Measurements from ENCODE around the gene GAS7. TPM values are rescaled to one million over a fixed set of nuclear protein-coding genes. Genes with fewer than 3 reads are reported as not detected.

Gene GAS7
- total and polyA plus RNA-seq, 2 of the 13 experiments (the other 11 are each of a cell fraction or from before 2014, with no cell fraction given), result 1.0 to 5.2 TPM

DNA sequence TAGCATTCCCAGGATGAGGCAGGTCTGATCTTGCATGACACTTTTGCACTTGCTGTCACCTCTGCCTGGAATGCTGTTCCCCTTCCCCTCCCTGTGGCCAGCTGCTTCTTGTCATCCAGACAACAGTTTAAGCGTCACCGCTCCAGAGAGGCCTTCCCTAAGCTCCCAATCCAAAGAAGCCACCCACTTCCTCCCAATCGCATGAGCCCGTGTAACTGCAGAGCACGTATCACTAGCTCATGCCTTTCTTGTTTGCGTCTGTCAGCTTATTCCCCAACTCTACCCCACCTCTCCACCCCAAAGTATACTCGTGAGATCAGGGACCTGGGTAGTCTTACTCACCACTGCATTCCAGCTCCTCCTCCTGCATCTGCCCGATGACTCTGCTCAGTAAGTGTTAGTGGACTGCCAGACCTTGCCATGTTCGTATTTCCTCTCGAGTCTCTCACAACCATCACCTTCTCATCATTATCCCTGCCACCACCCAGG is 92.8 kb downstream of the GAS7 start:
- Histone ChIP-seq H4K20me1 (ENCODE audit: insufficient read depth, low read length) (no peaks in the 10 kb centered on the region), H3K4me3 (replicated peaks in 1 of 3; ENCODE audit: insufficient read depth in 1 of 3, low read depth in 2 of 3, low read length in 3 of 3) (no peak overlapping the region), H3K27ac (ENCODE audit: extremely low read length, insufficient read depth, low read length) (no peak overlapping the region), H3K9me3 (ENCODE audit: low read length) (no peaks in the 10 kb centered on the region), H3K4me1 (ENCODE audit: insufficient read depth, low read length) (no peaks in the 10 kb centered on the region), H3K4me2 (ENCODE audit: low read depth, low read length) (no peak overlapping the region), H3K36me3 (replicated peaks in 1 of 2; ENCODE audit: control insufficient read depth in 1 of 2, insufficient read depth in 2 of 2, low read length in 2 of 2) (no peaks in the 10 kb centered on the region), H3K27me3 (ENCODE audit: control insufficient read depth in 1 of 2, insufficient read depth in 2 of 2, low read length in 2 of 2) (peaks cover 0 to 12% of the 10 kb centered on the region in 2 experiments; a peak in 3 of 5 replicates), H3K9ac (ENCODE audit: insufficient read depth, low read depth, low read length) (no peak overlapping the region), H2AFZ (ENCODE audit: low read length) (no peak overlapping the region), H3K79me2 (ENCODE audit: insufficient read depth, low read length) (no peaks in the 10 kb centered on the region)
- TF ChIP-seq PAF1 (CRISPR knock-in tag; IDR thresholded peaks at IDR 0.05) (no peak), ZNF3 (CRISPR knock-in tag; IDR thresholded peaks at IDR 0.05) (no peak), NFE2L1 (CRISPR knock-in tag; IDR thresholded peaks at IDR 0.05; ENCODE audit: borderline replicate concordance) (no peak), SMC3 (IDR thresholded peaks at IDR 0.05; ENCODE audit: low read length) (no peak), ZNF382 (CRISPR knock-in tag; IDR thresholded peaks at IDR 0.05; ENCODE audit: borderline replicate concordance) (no peak)
- TF ChIP-seq, protein P1, sequence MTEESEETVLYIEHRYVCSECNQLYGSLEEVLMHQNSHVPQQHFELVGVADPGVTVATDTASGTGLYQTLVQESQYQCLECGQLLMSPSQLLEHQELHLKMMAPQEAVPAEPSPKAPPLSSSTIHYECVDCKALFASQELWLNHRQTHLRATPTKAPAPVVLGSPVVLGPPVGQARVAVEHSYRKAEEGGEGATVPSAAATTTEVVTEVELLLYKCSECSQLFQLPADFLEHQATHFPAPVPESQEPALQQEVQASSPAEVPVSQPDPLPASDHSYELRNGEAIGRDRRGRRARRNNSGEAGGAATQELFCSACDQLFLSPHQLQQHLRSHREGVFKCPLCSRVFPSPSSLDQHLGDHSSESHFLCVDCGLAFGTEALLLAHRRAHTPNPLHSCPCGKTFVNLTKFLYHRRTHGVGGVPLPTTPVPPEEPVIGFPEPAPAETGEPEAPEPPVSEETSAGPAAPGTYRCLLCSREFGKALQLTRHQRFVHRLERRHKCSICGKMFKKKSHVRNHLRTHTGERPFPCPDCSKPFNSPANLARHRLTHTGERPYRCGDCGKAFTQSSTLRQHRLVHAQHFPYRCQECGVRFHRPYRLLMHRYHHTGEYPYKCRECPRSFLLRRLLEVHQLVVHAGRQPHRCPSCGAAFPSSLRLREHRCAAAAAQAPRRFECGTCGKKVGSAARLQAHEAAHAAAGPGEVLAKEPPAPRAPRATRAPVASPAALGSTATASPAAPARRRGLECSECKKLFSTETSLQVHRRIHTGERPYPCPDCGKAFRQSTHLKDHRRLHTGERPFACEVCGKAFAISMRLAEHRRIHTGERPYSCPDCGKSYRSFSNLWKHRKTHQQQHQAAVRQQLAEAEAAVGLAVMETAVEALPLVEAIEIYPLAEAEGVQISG (CRISPR knock-in tag; IDR thresholded peaks at IDR 0.05), result no peak
- TF ChIP-seq, protein P2, sequence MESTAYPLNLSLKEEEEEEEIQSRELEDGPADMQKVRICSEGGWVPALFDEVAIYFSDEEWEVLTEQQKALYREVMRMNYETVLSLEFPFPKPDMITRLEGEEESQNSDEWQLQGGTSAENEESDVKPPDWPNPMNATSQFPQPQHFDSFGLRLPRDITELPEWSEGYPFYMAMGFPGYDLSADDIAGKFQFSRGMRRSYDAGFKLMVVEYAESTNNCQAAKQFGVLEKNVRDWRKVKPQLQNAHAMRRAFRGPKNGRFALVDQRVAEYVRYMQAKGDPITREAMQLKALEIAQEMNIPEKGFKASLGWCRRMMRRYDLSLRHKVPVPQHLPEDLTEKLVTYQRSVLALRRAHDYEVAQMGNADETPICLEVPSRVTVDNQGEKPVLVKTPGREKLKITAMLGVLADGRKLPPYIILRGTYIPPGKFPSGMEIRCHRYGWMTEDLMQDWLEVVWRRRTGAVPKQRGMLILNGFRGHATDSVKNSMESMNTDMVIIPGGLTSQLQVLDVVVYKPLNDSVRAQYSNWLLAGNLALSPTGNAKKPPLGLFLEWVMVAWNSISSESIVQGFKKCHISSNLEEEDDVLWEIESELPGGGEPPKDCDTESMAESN (CRISPR knock-in tag; conservative IDR thresholded peaks at IDR 0.05), result no peak
- FAIRE-seq (no peak), DNase-seq (ENCODE audit: low spot score) (no peak), ATAC-seq (no peak)
- CTCF ChIA-PET (ENCODE audit: low intra/inter-chr PET ratio, low total read pairs), result no interaction called here
- POLR2A ChIA-PET, result no interaction called here
- in situ Hi-C loops (cut with HindIII; ENCODE audit: extremely low pct_ligation_motif_present, low pct_unique_long_range_greater_than_20kb), result loop anchor here (25.0 kb wide), 1 partner anchor 107 kb away; no protein-coding TSS in a partner anchor
- intact Hi-C loops (cut with micrococcal nuclease; ENCODE audit: unreplicated experiment), result no loop called here
- BruUV-seq (replicated peaks), result no TSS peak
- WGBS (ENCODE audit: low lambda C conversion rate), result 14% methylated on average over 10 of the region's 10 CpGs
